ENCODE data around the gene CDK9. TPM values are rescaled to one million over a fixed set of nuclear protein-coding genes. Genes with fewer than 3 reads are reported as not detected.
A peak's percentile ranks its signal among the peaks of the same experiment; 100 is the strongest.

Gene CDK9
- total RNA-seq, 4 donors from 2014 or later: 54.4 to 79.6 (median 71.7) TPM

GRCh38 chr9:127762111-127762676, 23.6 kb upstream of the CDK9 start:
- peaks cover 22 to 42% (median 31%) of the 10 kb centered on the region in 4 donors for H3K4me1 ChIP-seq
- H3K27ac ChIP-seq (replicated peaks in 1 of 4): peak overlapping the region; percentile 28 to 67 (median 60)
- DNase-seq (ENCODE audit: extremely low spot score): no peak
- no peaks in the 10 kb centered on the region for H3K9me3 ChIP-seq
- peak overlapping the region; percentile 9 to 28 (median 16) for H3K4me3 ChIP-seq
- TF ChIP-seq POLR2AphosphoS5 (IDR thresholded peaks at IDR 0.05) (peak in 1 of 2 donors; percentile 5), EP300 (IDR thresholded peaks at IDR 0.05) (no peak), POLR2A (IDR thresholded peaks at IDR 0.05; ENCODE audit: low read depth) (no peak)
- intact Hi-C loops (cut with DNase I): no loop called here
- 34% methylated on average over 16 of the region's 16 CpGs for WGBS
- H3K27me3 ChIP-seq: peaks cover 0 to 63% (median 0%) of the 10 kb centered on the region in 4 donors
- peaks cover 0 to 33% (median 0%) of the 10 kb centered on the region in 4 donors for H3K36me3 ChIP-seq

GRCh38 chr9:127763918-127764384, 21.9 kb upstream of the CDK9 start:
- Histone ChIP-seq H3K27ac (replicated peaks in 1 of 4) (peak overlapping the region in 3 of 4 donors; percentile 58 to 71 (median 63)), H3K4me1 (peaks cover 32 to 50% (median 42%) of the 10 kb centered on the region in 4 donors), H3K9me3 (no peaks in the 10 kb centered on the region), H3K36me3 (peaks cover 0 to 25% (median 0%) of the 10 kb centered on the region in 4 donors), H3K4me3 (no peak overlapping the region), H3K27me3 (peaks cover 0 to 59% (median 0%) of the 10 kb centered on the region in 4 donors)
- intact Hi-C loops (cut with DNase I): no loop called here
- DNase-seq (ENCODE audit: extremely low spot score): no peak
- TF ChIP-seq EP300 (IDR thresholded peaks at IDR 0.05) (peak; percentile 67), CTCF (IDR thresholded peaks at IDR 0.05) (peak in 2 of 3 experiments; percentile 28 to 37), POLR2AphosphoS5 (IDR thresholded peaks at IDR 0.05) (peak; percentile 36 to 63), POLR2A (IDR thresholded peaks at IDR 0.05; ENCODE audit: low read depth) (no peak)
- 50% methylated on average over 7 of the region's 7 CpGs for WGBS

GRCh38 chr9:127765418-127765817, 20.4 kb upstream of the CDK9 start:
- H3K9me3 ChIP-seq: no peaks in the 10 kb centered on the region
- TF ChIP-seq POLR2A (IDR thresholded peaks at IDR 0.05; ENCODE audit: low read depth): no peak
- no peak for TF ChIP-seq CTCF (IDR thresholded peaks at IDR 0.05)
- TF ChIP-seq POLR2AphosphoS5 (IDR thresholded peaks at IDR 0.05): no peak
- TF ChIP-seq EP300 (IDR thresholded peaks at IDR 0.05): no peak
- H3K4me1 ChIP-seq: peaks cover 33 to 58% (median 43%) of the 10 kb centered on the region in 4 donors
- peaks cover 0 to 49% (median 0%) of the 10 kb centered on the region in 4 donors for H3K27me3 ChIP-seq
- H3K27ac ChIP-seq (replicated peaks in 1 of 4): peak overlapping the region in 1 of 4 donors; percentile 71
- no peak overlapping the region for H3K4me3 ChIP-seq
- 89% methylated on average over 1 of the region's 1 CpG for WGBS
- no peak for DNase-seq (ENCODE audit: extremely low spot score)
- peaks cover 0 to 20% (median 0%) of the 10 kb centered on the region in 4 donors for H3K36me3 ChIP-seq
- intact Hi-C loops (cut with DNase I): no loop called here

GRCh38 chr9:127767410-127767809, 18.4 kb upstream of the CDK9 start:
- Histone ChIP-seq H3K4me3 (peak overlapping the region in 1 of 4 donors; percentile 41), H3K27me3 (peaks cover 0 to 29% (median 0%) of the 10 kb centered on the region in 4 donors), H3K36me3 (peaks cover 0 to 11% (median 0%) of the 10 kb centered on the region in 4 donors), H3K9me3 (no peaks in the 10 kb centered on the region), H3K27ac (replicated peaks in 1 of 4) (peak overlapping the region; percentile 48 to 75 (median 70)), H3K4me1 (peaks cover 36 to 61% (median 46%) of the 10 kb centered on the region in 4 donors)
- TF ChIP-seq CTCF (IDR thresholded peaks at IDR 0.05) (no peak), EP300 (IDR thresholded peaks at IDR 0.05) (no peak), POLR2AphosphoS5 (IDR thresholded peaks at IDR 0.05) (no peak), POLR2A (IDR thresholded peaks at IDR 0.05; ENCODE audit: low read depth) (no peak)
- WGBS: 73% methylated on average over 3 of the region's 3 CpGs
- intact Hi-C loops (cut with DNase I): no loop called here
- no peak for DNase-seq (ENCODE audit: extremely low spot score)

- peaks cover 0 to 28% (median 0%) of the 10 kb centered on the region in 4 donors for H3K27me3 ChIP-seq
- H3K4me1 ChIP-seq: peaks cover 36 to 57% (median 45%) of the 10 kb centered on the region in 4 donors
- DNase-seq (ENCODE audit: extremely low spot score): no peak
- peak overlapping the region in 3 of 4 donors; percentile 5 to 41 (median 20) for H3K4me3 ChIP-seq
- TF ChIP-seq POLR2AphosphoS5 (IDR thresholded peaks at IDR 0.05) (no peak), CTCF (IDR thresholded peaks at IDR 0.05) (no peak), EP300 (IDR thresholded peaks at IDR 0.05) (no peak), POLR2A (IDR thresholded peaks at IDR 0.05; ENCODE audit: low read depth) (no peak)
- no peaks in the 10 kb centered on the region for H3K9me3 ChIP-seq
- H3K27ac ChIP-seq (replicated peaks in 1 of 4): peak overlapping the region; percentile 48 to 75 (median 70)
- intact Hi-C loops (cut with DNase I): no loop called here
- peaks cover 0 to 11% (median 0%) of the 10 kb centered on the region in 4 donors for H3K36me3 ChIP-seq
- 52% methylated on average over 11 of the region's 13 CpGs for WGBS
These were observed 17.9 kb upstream of the CDK9 start for GRCh38 chr9:127767909-127768331.

All from esophagus muscularis mucosa (tissue), 4 donors.